Limb (tissue), 2 donors: Measurements from ENCODE around the gene RNF220.
"Not testable (repeated sequence)": the region's sequence is repeated elsewhere in the genome, so short reads cannot be mapped to it uniquely, and the experiment has no call there.

Experiments used
- DNase-seq, 2 donors: peaks; one replicate each; pipeline ENCODE4 v3.0.0-alpha.2; 2016; ENCODE audit errors: extremely low spot score in 2 of 2

Gene RNF220

GRCh38 chr1:44648529-44649250 is 243.6 kb downstream of the RNF220 start:
- DNase-seq = no peak

GRCh38 chr1:44649788-44650158 is 244.7 kb downstream of the RNF220 start:
- DNase-seq = no peak

DNA sequence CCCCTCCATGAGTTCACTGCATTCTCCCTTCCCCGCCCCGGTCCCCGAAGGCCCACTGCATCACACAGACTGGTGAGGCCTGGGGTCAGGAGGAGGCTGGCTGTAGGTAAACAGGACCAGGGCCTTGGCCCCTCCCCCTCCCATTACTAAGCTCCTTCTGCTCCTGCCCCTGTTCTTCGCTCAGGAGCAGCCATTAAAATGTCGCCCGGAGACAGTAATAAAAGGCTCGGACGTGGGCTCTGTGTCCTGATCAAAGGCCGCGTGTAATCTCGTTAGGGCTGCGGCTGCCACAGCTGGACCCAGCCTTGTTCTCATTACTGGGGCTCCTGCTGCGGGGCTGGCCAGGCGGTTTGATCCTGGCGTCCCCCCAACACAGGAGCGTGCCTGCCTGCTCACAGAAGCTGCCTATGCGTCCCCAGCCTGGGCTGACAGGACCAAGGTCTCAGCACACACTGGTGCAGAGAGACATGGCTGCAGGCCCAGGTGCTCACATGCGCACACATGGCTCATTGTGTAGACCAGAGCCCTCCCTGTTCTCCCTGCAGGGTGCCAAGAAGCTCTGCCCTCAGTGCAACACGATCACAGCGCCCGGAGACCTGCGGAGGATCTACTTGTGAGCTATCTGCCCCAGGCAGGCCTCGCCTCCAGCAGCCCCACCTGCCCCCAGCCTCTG is 245.2 kb downstream of the RNF220 start:
- DNase-seq = no peak

DNA sequence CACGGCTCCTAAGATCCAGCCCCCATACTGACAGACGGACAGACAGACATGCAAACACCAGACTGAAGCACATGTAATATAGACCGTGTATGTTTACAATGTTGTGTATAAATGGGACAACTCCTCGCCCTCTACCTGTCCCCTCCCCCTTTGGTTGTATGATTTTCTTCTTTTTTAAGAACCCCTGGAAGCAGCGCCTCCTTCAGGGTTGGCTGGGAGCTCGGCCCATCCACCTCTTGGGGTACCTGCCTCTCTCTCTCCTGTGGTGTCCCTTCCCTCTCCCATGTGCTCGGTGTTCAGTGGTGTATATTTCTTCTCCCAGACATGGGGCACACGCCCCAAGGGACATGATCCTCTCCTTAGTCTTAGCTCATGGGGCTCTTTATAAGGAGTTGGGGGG is 246.0 kb downstream of the RNF220 start:
- no peak for DNase-seq

DNA sequence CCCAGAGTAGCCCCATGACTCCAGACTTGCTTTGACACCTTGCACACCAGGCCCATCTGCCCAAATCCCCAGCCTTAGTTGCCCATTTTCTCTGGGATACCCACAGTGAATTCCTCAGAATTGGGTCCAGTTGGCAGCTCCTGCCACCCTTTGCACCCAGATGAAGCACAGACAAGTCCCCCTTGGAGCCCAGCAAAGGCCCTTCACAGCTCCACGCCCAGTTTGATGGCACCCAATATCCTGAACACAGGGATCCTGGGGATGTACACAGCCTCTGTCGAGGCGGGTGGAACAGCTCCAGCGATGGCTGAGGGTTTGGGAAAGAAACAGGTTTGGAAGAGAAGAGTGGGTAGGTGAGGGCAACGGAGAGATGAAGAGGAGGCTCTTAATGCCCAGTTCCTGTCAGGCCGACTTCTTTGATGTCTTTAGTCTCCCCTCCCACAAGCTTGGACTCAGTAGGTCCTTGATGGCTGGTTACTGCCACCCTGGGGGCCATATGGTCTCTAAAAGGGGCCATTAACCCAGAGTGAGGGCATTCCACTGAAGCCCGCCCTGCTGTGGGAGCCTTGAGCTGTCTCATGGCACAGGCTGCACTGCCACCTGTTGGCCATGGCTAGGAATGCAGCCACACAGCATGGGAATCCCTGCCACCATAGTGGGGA is 247.5 kb downstream of the RNF220 start:
- DNase-seq = peak; percentile 58 to 89

GRCh38 chr1:44653107-44653964 is 248.3 kb downstream of the RNF220 start:
- no peak for DNase-seq

GRCh38 chr1:44654621-44655187 is 249.6 kb downstream of the RNF220 start:
- DNase-seq = no peak

GRCh38 chr1:44655609-44656008 is 250.6 kb downstream of the RNF220 start:
- no peak for DNase-seq

DNA sequence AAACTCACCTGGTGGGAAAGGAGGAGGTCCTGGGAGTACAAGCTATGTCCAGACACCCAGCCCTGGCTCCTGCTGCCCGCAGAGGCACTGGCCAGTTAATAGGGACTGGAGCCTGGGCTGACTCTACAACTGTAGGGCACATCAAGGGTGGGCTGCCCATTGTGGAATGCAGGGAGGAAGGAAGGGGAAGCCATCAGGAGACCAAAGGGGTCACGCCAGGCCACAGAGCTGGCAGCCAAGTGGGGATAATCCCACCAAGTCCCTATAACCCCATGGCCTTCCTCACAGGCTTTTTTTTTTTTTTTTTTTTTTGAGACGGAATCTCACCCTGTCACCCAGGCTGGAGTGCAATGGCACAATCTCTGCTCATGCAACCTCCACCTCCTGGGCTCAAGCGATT is 254.5 kb downstream of the RNF220 start:
- DNase-seq = no peak

- DNase-seq = peak; percentile 43 to 73
These were observed 255.1 kb downstream of the RNF220 start for GRCh38 chr1:44660176-44660575.

GRCh38 chr1:44661781-44662682 is 257.0 kb downstream of the RNF220 start:
- DNase-seq = no peak

GRCh38 chr1:44662683-44663030 is 257.6 kb downstream of the RNF220 start:
- no peak for DNase-seq

- no peak for DNase-seq
These were observed 258.4 kb downstream of the RNF220 start for GRCh38 chr1:44663417-44663816.

DNA sequence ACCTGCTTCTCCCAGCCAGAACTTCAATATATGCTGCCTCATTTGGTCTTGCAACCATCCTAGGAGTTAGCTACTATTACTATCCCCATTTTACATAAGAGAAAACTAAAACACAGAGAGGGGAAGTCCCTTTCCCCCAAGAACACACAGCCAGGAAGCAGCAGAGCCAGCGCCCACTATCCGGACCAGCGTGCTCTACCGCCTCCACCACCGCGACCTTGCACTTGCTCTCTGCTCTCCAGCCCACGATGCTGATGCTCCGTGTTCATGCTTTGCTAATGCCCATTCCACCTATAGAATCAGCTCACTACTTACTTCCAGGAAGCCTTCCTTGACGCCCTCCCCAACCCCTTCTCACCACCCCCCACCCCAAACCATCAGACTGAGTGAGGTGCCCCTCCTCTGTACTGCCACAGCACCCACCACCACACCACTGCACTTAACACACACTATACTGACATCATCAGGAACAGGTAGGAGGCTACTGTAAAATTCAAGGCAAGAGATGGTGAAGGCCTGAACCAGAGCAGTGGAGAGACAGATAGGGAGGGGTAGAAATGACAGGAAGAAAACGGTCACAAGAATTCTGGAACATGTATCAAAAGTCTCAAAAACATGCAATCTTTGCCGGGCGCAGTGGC is 259.8 kb downstream of the RNF220 start:
- DNase-seq = no peak

DNA sequence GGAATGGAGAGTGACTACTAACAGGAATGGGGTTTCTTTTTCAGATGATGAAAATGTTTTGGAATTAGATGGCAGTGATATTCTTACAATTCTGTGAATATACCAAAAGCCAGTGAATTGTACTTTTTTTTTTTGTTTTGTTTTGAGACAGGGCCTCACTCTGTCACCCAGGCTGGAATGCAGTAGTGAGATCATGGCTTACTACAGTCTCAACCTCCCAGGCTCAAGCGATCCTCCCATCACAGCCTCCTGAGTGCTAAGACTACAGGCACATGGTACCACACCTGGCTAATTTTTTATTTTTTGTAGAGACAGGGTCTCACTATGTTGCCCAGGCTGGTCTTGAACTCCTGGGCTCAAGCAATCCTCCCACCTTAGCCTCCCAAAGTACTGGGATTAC is 261.7 kb downstream of the RNF220 start:
- DNase-seq = not testable (repeated sequence)

GRCh38 chr1:44670751-44671640 is 265.9 kb downstream of the RNF220 start:
- DNase-seq = no peak

- DNase-seq = peak; percentile 19 to 44
These were observed 267.4 kb downstream of the RNF220 start for GRCh38 chr1:44672254-44672955.

- peak in 1 of 2 donors; percentile 27 for DNase-seq
These were observed 268.1 kb downstream of the RNF220 start for GRCh38 chr1:44672961-44673674.
